H1 (cell line): ENCODE results near the gene GPR156. TPM values are rescaled to one million over a fixed set of nuclear protein-coding genes. Genes with fewer than 3 reads are reported as not detected.

ENCODE experiments used
- CTCF ChIA-PET: fragments of 300-600 bp; sonication (Branson Sonifier 250); formaldehyde crosslinking; loops from one replicate; lab custom pipeline; 2021; ENCODE audit not compliant: partially characterized antibody; lab: Charles Lee
- POLR2A ChIA-PET: fragments of 300-600 bp; sonication (Branson Sonifier 250); formaldehyde crosslinking; loops from one replicate; lab custom pipeline; 2021; ENCODE audit warnings: inconsistent platforms; ENCODE audit not compliant: partially characterized antibody; lab: Charles Lee
- DNase-seq, 2 experiments: peaks; one replicate each; pipeline versions ENCODE4 v3.0.0 to v3.0.0-alpha.2; 2010 to 2022; ENCODE audit warnings: low spot score in 2 of 2, low read depth in 1 of 2, mixed read lengths in 1 of 2
- FAIRE-seq: peaks from 2 replicates; lab custom pipeline; 2011; peaks lifted over from hg19 to GRCh38; lab: Jason Lieb, UNC
- H2AFZ ChIP-seq: 2 replicates; pipeline ENCODE4 v1.8.1; 2012; ENCODE audit warnings: low read length, inconsistent platforms
- H2AK5ac ChIP-seq: 2 replicates; pipeline ENCODE4 v1.6.1; 2013; ENCODE audit warnings: low read depth, low read length
- H2BK120ac ChIP-seq: replicated peaks from 2 replicates; pipeline ENCODE3; 2013; ENCODE audit warnings: low read depth, low read length, inconsistent platforms
- H2BK12ac ChIP-seq: 2 replicates; pipeline ENCODE4 v1.6.1; 2013; ENCODE audit warnings: low read depth, low read length
- H2BK15ac ChIP-seq: 2 replicates; pipeline ENCODE4 v1.6.1; 2013; ENCODE audit warnings: low read length
- H2BK20ac ChIP-seq: 2 replicates; pipeline ENCODE4 v1.6.1; 2013; ENCODE audit warnings: low read length
- H2BK5ac ChIP-seq: 2 replicates; pipeline ENCODE4 v1.6.1; 2013; ENCODE audit warnings: low read depth, low read length
- H3K14ac ChIP-seq: 2 replicates; pipeline ENCODE4 v1.6.1; 2013; ENCODE audit warnings: inconsistent platforms; ENCODE audit not compliant: insufficient read length
- H3K18ac ChIP-seq: 2 replicates; pipeline ENCODE4 v1.6.1; 2013; ENCODE audit warnings: low read length; ENCODE audit errors: extremely low read depth
- H3K23ac ChIP-seq: 2 replicates; pipeline ENCODE4 v1.6.1; 2013; ENCODE audit warnings: inconsistent platforms; ENCODE audit not compliant: insufficient read length
- H3K23me2 ChIP-seq: 2 replicates; pipeline ENCODE4 v1.6.1; 2013; ENCODE audit warnings: low read depth, low read length
- H3K27ac ChIP-seq: 2 replicates; pipeline ENCODE4 v1.6.1; 2011; ENCODE audit warnings: low read depth, low read length, inconsistent platforms
- H3K27me3 ChIP-seq, 4 experiments: replicated peaks in 1 of 4; 1 replicate in 1 of 4; 2 replicates in 3 of 4; pipeline versions ENCODE4 v1.6.1 to v1.8.1; 2011 to 2013; ENCODE audit warnings: low read length in 3 of 4, mild to moderate bottlenecking in 3 of 4, inconsistent platforms in 2 of 4, mixed read lengths in 2 of 4, moderate library complexity in 1 of 4; ENCODE audit not compliant: control insufficient read depth in 3 of 4, insufficient read depth in 3 of 4; ENCODE audit errors: extremely low read depth in 1 of 4
- H3K36me3 ChIP-seq, 4 experiments: 2 replicates each; pipeline versions ENCODE4 v1.6.1 to v1.8.1; 2011 to 2013; ENCODE audit warnings: mild to moderate bottlenecking in 4 of 4, low read length in 3 of 4, moderate library complexity in 2 of 4, control low read depth in 1 of 4, inconsistent platforms in 1 of 4; ENCODE audit not compliant: insufficient read depth in 4 of 4, control insufficient read depth in 2 of 4
- H3K4ac ChIP-seq: replicated peaks from 2 replicates; pipeline ENCODE3; 2013; ENCODE audit warnings: low read length, low read depth, mixed read lengths, inconsistent platforms; ENCODE audit not compliant: insufficient read length
- H3K4me1 ChIP-seq, 4 experiments: replicated peaks in 1 of 4; 1 replicate in 1 of 4; 2 replicates in 3 of 4; pipeline versions ENCODE4 v1.6.1 to v1.8.1; 2011 to 2013; ENCODE audit warnings: low read length in 3 of 4, inconsistent platforms in 2 of 4, mixed read lengths in 1 of 4; ENCODE audit not compliant: insufficient read depth in 4 of 4, control insufficient read depth in 3 of 4
- H3K4me2 ChIP-seq, 2 experiments: 2 replicates each; pipeline versions ENCODE4 v1.6.1 to v1.8.1; 2011 to 2013; ENCODE audit warnings: low read depth in 2 of 2, low read length in 2 of 2, control low read depth in 1 of 2, inconsistent platforms in 1 of 2, mild to moderate bottlenecking in 1 of 2; ENCODE audit not compliant: insufficient read depth in 1 of 2
- H3K4me3 ChIP-seq, 4 experiments: fragments of 200-600, 300-600 bp in 1 of 4; sonication (generic), shearing (Covaris generic), sonication (Bioruptor Twin) in 1 of 4; 2 replicates each; pipeline versions ENCODE4 v1.5.1 to v1.8.1; 2011 to 2016; ENCODE audit warnings: low read length in 4 of 4, low read depth in 3 of 4, control low read depth in 2 of 4, inconsistent platforms in 2 of 4, mild to moderate bottlenecking in 2 of 4, mixed read lengths in 1 of 4, moderate library complexity in 1 of 4; ENCODE audit not compliant: insufficient read depth in 2 of 4; ENCODE audit errors: extremely low read depth in 1 of 4
- H3K56ac ChIP-seq: replicated peaks from 2 replicates; pipeline ENCODE3; 2013; ENCODE audit warnings: low read depth, mild to moderate bottlenecking, mixed read lengths, low read length, inconsistent platforms; ENCODE audit not compliant: insufficient read length
- H3K79me1 ChIP-seq: 2 replicates; pipeline ENCODE4 v1.6.1; 2013; ENCODE audit warnings: low read depth, low read length, control low read depth
- H3K79me2 ChIP-seq, 2 experiments: 2 replicates each; pipeline versions ENCODE4 v1.6.1 to v1.8.1; 2012 to 2013; ENCODE audit warnings: low read length in 2 of 2, mild to moderate bottlenecking in 2 of 2, inconsistent platforms in 1 of 2; ENCODE audit not compliant: insufficient read depth in 2 of 2, control insufficient read depth in 1 of 2
- H3K9ac ChIP-seq, 4 experiments: replicated peaks in 1 of 4; 1 replicate in 1 of 4; 2 replicates in 3 of 4; pipeline versions ENCODE4 v1.6.1 to v1.8.1; 2011 to 2013; ENCODE audit warnings: low read depth in 3 of 4, low read length in 3 of 4, control low read depth in 2 of 4, mild to moderate bottlenecking in 2 of 4, moderate library complexity in 2 of 4, inconsistent platforms in 1 of 4; ENCODE audit errors: extremely low read depth in 1 of 4
- H3K9me3 ChIP-seq, 2 experiments: 2 replicates each; pipeline versions ENCODE4 v1.6.1 to v1.8.1; 2012 to 2013; ENCODE audit warnings: mild to moderate bottlenecking in 2 of 2, moderate library complexity in 2 of 2, control low read depth in 1 of 2, inconsistent platforms in 1 of 2, low read depth in 1 of 2, low read length in 1 of 2, mixed read lengths in 1 of 2; ENCODE audit not compliant: insufficient read depth in 2 of 2
- H4K20me1 ChIP-seq, 2 experiments: replicated peaks in 1 of 2; 2 replicates each; pipeline versions ENCODE3 to v1.8.1; 2011 to 2013; ENCODE audit warnings: inconsistent platforms in 2 of 2, low read length in 2 of 2, mild to moderate bottlenecking in 1 of 2; ENCODE audit not compliant: insufficient read depth in 2 of 2, control insufficient read depth in 1 of 2
- H4K5ac ChIP-seq: 2 replicates; pipeline ENCODE4 v1.6.1; 2013; ENCODE audit warnings: low read length, low read depth, mixed read lengths, inconsistent platforms; ENCODE audit not compliant: insufficient read length
- H4K8ac ChIP-seq: 2 replicates; pipeline ENCODE4 v1.8.0; 2013; ENCODE audit warnings: mild to moderate bottlenecking, moderate library complexity, low read length, inconsistent platforms; ENCODE audit not compliant: insufficient read depth; ENCODE audit errors: extremely low read depth
- H4K91ac ChIP-seq: replicated peaks from 2 replicates; pipeline ENCODE3; 2013; ENCODE audit warnings: low read length, mixed read lengths, inconsistent platforms; ENCODE audit not compliant: insufficient read length
- BACH1 ChIP-seq: IDR thresholded peaks from 2 replicates; pipeline ENCODE4 v1.6.1; 2012; ENCODE audit warnings: low read length, improper control_type of control experiment
- KDM5A ChIP-seq: fragments of 200-600 bp; IDR thresholded peaks from 2 replicates; pipeline ENCODE4 v1.7.1; 2012; ENCODE audit warnings: mild to moderate bottlenecking, low read length, inconsistent platforms, mixed read lengths
- RNF2 ChIP-seq: fragments of 200-900, 300-1000 bp; sonication (generic); IDR thresholded peaks from 2 replicates; pipeline ENCODE4 v1.7.1; 2016; ENCODE audit warnings: borderline replicate concordance, low read depth, mild to moderate bottlenecking, antibody characterized with exemption, low read length; ENCODE audit not compliant: poor library complexity, severe bottlenecking; ENCODE audit errors: missing control alignments
- SIX5 ChIP-seq: IDR thresholded peaks from 2 replicates; pipeline ENCODE4 v1.6.1; 2011; ENCODE audit warnings: mild to moderate bottlenecking, low read depth, low read length
- SP1 ChIP-seq: IDR thresholded peaks from 2 replicates; pipeline ENCODE4 v1.6.1; 2011; ENCODE audit warnings: low read depth, low read length
- SP4 ChIP-seq: IDR thresholded peaks from 2 replicates; pipeline ENCODE4 v1.6.1; 2012; ENCODE audit warnings: low read length, inconsistent platforms
- WGBS, 2 experiments: shearing (Covaris generic) in 1 of 2; methylation state at CpG; one replicate each; pipeline versions ENCODE4 v1.1.6 to v1.1.7; 2013 to 2015; ENCODE audit warnings: low lambda C conversion rate in 2 of 2, mixed read lengths in 2 of 2, inconsistent platforms in 1 of 2, low coverage in 1 of 2, missing lambda C conversion rate in 1 of 2; ENCODE audit not compliant: insufficient replicate concordance in 2 of 2, insufficient coverage in 1 of 2, insufficient read length in 1 of 2; ENCODE audit errors: extremely low coverage in 1 of 2, missing lambda C conversion rate in 1 of 2; 5-methylcytosine and 5-hydroxymethylcytosine counted together
- polyA plus RNA-seq, 7 experiments: library from polyadenylated mRNA; depleted of rRNA in 3 of 7; stranded (reverse) in 5 of 7; unstranded in 2 of 7; fragments of >200 nt in 5 of 7; fragments of 200-250 nt in 2 of 7; gene quantifications; 1 replicate in 5 of 7; 2 replicates in 1 of 7; 4 replicates in 1 of 7; pipeline versions ENCODE4 v1.2.1 to v1.2.3, GENCODE V29; 2011 to 2013; ENCODE audit warnings: missing spikeins in 2 of 7, mixed read lengths in 2 of 7
- total RNA-seq: library from RNA; stranded (reverse); fragmentation: NEBNext Ultra II Directional; extraction: Animal tissue kit (Norgen Biotek cat#: 25700); gene quantifications from 2 replicates; pipeline ENCODE4 v1.2.1, GENCODE V29; 2021

Gene GPR156
- total and polyA plus RNA-seq, 2 of the 8 experiments (the other 6 are each of a cell fraction or from before 2014, with no cell fraction given), result 1.6 to 1.8 TPM

- no peaks in the 10 kb centered on the region for H4K20me1 ChIP-seq
- no peak overlapping the region for H2BK120ac ChIP-seq
- no peak overlapping the region for H3K27ac ChIP-seq
- H2BK15ac ChIP-seq, result no peak overlapping the region
- WGBS, 2 experiments, result 82% methylated on average over 1 of the region's 1 CpG; no CpG with 5 or more reads in 1 of the 2 experiments
- ChIA-PET CTCF (interaction anchor here (1.1 to 1.5 kb wide), 2 partner anchors 13 to 89 kb away, joined by 3 read pairs; no protein-coding TSS in a partner anchor), POLR2A (no interaction called here)
- no peaks in the 10 kb centered on the region for H3K27me3 ChIP-seq
- no peak for TF ChIP-seq KDM5A
- TF ChIP-seq SIX5, result no peak
- TF ChIP-seq RNF2, result no peak
- no peak for TF ChIP-seq SP1
- TF ChIP-seq SP4, result no peak
- TF ChIP-seq BACH1, result no peak
- no peak overlapping the region for H2AFZ ChIP-seq
- H2AK5ac ChIP-seq, result no peak overlapping the region
- no peak overlapping the region for H3K23ac ChIP-seq
- H3K4me1 ChIP-seq, result peaks cover 0 to 2% (median 0%) of the 10 kb centered on the region in 4 experiments; a peak in 1 of 7 replicates
- H4K5ac ChIP-seq, result no peak overlapping the region
- H3K18ac ChIP-seq, result no peak overlapping the region
- H3K4me3 ChIP-seq, result no peak overlapping the region
- H3K79me2 ChIP-seq, result no peaks in the 10 kb centered on the region
- H3K79me1 ChIP-seq, result no peaks in the 10 kb centered on the region
- H3K14ac ChIP-seq, result no peak overlapping the region
- no peak overlapping the region for H3K9ac ChIP-seq
- no peaks in the 10 kb centered on the region for H3K36me3 ChIP-seq
- no peak overlapping the region for H3K56ac ChIP-seq
- H4K91ac ChIP-seq, result no peak overlapping the region
- H4K8ac ChIP-seq, result no peak overlapping the region
- no peak overlapping the region for H2BK5ac ChIP-seq
- H3K23me2 ChIP-seq, result no peaks in the 10 kb centered on the region
- H2BK12ac ChIP-seq, result no peak overlapping the region
- H2BK20ac ChIP-seq, result no peak overlapping the region
- no peak overlapping the region for H3K4ac ChIP-seq
- no peak overlapping the region for H3K4me2 ChIP-seq
- DNase-seq (no peak), FAIRE-seq (no peak)
- no peaks in the 10 kb centered on the region for H3K9me3 ChIP-seq
Measured at GRCh38 chr3:120209425-120209824, 75.6 kb downstream of the GPR156 start.
